GM21390 (cell line): Measurements from ENCODE around the gene MTMR12.
"Not testable (repeated sequence)": the region's sequence is repeated elsewhere in the genome, so short reads cannot be mapped to it uniquely, and the experiment has no call there.

Experiments
- ATAC-seq: cut with Tn5 transposase; IDR thresholded peaks from one replicate; pipeline ENCODE4 v1.9.1; 2021; ENCODE audit not compliant: unreplicated experiment

Gene MTMR12

DNA sequence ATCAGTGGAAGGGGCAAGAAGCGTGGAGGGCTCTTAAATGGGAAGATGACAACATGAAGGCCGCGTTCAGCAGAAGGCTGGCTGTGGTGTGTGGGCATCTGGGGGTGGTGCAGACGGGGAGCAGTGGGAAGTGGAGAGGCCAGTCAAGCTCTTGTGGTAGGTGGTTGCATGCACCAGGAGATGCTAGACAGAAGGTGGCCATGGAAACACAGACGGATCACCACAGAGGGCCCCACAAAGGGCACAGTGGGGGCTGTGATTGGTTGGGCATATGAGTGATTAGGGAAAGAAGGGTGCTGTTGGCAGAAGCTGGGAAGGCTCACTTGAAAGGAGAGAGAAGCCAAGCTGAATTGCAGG, 14.7 kb downstream of the MTMR12 start:
- no peak for ATAC-seq

DNA sequence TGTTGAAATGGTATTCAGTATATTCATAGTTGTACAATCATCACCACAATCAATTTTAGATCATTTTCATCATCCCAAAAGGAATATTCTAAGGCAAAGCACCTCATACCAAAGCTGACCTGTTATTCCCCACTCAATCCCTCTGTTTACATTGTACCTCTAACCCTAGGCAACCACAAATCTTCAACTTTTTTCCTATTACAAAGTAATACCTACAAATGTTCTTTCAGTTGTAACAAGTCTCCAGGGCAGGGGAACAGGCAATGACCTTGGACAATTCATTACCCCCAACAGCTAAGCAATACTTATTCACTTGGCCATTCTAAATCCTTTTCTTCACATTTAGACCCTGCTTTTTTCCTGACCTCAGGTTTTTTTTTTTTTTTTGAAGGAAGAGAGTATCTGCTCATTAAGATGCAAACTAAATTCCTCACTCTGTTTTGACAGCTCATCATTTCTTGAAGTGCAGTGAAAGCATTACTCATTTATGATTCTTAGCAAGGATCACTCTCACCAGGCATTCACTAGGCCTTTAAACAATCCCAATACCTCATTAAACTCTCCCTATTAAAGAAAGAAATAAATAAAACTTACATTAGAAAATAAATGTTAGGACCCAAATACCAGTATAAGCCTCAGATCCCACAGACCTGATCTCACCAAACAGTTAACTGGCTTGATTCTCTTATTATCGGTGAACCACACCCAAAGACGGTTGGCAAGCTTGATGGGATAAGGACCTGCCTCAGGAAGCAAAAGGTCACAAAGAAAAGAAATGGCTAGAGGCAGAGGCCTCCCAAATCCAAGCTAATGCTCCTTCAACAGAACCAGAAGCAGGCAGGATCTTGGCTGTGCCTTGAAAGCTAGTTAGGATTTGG, 15.3 kb downstream of the MTMR12 start:
- ATAC-seq: no peak

DNA sequence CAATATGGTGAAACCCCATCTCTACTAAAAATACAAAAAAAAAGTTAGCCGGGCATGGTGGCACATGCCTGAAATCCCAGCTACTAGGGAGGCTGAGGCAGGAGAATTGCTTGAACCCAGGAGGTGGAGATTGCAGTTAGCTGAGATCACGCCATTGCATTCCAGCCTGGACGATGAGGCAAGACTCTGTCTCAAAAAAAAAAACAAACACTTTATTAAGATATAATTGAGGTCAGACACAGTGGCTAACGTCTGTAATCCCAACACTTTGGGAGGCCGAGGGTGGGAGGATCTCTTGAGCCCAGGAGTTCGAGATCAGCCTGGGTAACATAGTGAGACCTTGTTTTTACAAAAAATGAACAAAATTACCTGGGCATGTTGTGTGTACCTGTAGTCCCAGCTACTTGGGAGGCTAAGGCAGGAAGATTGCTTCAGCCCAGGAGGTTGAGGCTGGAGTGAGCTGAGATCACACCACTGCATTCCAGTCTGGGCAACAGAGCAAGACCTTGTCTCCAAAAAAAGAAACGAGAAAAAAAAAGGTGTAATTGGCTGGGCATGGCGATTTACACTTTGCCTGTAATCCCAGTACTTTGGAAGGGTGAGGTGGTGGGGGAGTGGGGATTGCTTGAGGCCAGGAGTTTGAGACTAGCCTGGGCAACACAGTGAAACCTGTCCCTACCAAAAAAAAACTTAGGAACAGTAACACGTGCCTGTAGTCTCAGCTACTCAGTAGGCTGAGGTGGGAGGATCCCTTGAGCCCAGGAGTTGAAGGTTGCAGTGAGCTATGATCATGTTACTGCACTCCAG, 16.6 kb downstream of the MTMR12 start:
- ATAC-seq: not testable (repeated sequence)

DNA sequence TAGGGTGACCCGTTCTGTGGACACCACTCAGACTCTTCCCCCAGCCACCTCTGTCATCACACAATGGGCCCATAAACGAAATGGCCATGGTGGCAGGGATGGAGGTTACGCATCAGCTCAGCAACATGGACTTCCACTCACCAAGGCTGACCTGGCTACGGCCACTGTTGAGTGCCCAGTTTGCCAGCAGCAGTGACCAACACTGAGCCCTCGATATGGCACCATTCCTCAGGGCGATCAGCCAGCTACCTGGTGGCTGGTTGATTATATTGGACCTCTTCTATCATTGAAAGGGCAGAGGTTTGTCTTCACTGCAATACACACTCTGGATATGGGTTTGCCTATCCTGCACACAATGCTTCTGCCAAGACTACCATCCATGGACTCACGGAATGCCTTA, 21.1 kb downstream of the MTMR12 start:
- no peak for ATAC-seq

DNA sequence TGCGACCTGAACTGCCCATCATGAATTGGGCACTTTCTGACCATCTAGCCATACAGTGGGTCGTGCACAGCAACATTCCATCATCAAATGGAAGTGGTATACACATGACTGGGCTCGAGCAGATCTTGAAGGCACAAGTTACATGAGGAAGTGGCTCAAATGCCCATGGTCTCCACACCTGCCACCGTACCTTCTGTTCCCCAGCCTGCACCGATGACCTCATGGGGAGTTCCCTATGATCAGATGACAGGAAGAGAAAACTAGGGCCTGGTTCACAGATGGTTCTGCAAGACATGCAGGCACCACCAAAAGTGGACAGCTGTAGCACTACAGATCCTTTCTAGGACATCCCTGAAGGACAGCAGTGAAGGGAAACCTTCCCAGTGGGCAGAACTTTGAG, 21.8 kb downstream of the MTMR12 start:
- ATAC-seq: no peak

DNA sequence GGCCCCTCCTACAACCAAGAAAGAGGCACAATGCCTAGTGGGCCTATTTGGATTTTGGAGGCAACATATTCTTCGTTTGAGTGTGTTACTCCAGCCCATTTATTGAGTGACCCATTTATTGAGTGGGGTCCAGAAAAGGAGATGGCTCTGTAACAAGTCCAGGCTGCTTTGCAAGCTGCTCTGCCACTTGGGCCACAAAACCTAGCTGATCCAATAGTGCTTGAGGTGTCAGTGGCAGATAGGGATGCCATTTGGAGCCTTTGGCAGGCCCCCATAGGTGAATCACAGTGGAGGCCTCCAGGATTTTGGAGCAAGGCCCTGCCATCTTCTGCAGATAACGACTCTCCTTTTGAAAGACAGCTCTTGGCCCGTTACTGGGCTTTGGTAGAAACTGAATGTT, 22.2 kb downstream of the MTMR12 start:
- not testable (repeated sequence) for ATAC-seq

DNA sequence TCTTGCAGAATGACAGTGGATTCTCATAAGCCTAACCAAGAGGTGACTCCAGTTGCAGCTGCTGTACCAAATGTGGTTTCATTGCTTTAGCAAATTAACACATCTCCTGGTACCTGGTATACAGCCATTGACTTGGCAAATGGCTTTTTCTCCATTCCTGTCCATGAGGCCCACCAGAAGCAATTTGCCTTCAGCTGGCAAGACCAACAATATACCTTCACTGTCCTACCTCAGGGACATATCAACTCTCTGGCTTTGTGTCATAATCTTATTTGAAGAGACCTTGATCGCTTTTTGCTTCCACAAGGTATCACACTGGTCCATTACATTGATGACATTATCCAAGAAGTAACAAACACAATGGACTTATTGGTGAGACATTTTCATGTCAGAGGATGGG, 22.8 kb downstream of the MTMR12 start:
- ATAC-seq: not testable (repeated sequence)

DNA sequence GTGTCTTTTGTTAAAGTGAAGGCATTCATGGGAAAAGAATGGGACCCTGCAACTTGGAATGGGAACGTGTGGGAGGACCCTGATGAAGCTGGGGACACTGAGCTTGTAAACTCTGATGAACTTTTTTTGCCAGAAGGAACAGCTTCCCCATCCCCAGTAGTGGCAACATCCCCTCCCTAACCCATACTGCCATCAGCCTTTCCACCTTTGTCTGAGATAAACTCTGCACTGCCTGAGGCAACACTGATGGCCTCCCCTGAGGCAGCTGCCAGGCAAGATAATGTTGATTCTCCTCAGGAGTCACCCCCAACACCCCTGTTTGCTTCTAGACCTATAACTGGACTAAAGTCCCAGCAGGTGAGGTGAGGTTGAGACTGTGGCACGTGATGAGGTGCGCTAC, 24.6 kb downstream of the MTMR12 start:
- ATAC-seq: not testable (repeated sequence)

DNA sequence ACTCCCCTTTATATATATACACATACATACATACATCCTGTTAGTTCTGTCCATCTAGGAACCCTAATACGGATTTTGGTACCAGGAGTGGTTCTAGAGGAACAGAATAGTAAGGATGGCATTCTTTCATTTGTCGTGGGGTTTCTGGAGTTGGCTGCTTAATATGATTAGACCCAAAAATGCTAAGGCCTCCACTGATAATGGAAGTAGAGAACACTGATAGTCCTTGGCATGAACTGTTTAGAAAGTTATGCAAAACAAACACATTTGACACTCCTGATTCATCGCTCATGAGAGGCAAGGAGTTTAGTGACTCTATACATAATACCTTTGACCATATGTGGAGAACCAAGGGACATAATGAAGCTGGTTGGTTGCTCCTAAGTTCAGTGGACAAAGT, 25.2 kb downstream of the MTMR12 start:
- not testable (repeated sequence) for ATAC-seq

DNA sequence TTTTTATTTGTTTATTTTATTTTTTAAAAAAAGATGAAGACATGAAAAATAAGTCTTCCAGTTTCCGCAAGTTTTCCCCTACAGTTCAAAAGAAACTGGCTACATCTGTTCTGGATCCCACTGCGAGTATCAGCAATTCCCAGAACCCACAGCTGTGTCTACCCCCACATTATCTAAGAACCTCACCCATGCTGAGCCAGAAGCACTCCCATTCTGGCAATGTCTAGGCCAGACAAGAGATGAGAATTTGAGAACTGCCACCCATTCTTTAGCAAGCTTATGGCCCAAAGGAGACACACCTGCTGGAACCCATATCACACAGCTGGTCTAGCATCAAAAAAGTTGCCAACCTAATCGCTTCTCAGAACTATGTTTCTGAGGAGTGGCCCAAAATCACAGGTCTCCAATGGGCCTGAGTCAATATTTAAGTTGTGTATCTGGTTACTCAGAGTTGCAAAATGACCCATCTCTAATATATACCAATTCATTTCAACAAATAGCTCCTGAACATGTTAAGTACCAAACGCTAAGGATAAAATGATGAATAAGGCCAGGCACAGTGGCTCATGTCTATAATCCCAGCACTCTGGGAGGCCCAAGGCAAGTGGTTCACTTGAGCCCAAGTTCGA, 27.1 kb downstream of the MTMR12 start:
- ATAC-seq: no peak

DNA sequence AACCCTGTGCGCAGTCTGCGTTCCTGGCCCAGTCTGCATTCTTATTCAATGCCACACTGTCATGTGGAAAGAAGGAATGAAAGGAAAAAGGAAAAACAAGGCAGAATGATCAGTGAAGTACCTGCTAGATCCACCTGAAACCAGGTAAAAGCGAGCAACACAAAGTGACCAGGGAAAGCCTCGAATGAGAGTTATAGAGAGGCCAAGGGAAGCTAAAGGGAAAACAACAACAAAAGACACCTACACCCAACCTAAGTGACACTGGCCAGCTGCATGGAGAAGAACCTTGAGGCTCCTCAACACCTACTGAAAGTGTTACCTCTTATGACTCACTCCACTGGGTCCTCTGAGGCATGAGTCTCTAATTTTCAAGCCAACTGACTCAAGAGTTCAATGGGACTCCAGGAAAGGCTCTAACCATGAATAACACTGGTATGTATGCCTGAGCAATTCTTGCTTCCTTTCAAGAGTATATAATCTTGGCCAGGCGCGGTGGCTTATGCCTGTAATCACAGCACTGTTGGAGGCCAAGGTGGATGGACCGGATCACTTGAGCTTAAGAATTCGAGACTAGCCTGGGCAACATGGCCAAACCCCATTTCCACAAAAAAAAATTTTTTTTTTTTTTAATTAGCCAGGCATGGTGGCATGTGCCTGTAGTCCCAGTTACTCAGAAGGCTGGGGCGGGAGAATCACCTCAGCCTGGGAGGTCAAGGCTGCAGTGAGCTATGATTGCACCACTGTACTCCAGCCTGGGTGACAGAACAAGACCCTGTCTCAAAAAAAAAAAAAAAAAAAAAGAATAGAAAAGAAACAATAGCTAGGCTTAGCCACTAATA, 29.0 kb downstream of the MTMR12 start:
- peak; percentile 52 for ATAC-seq

DNA sequence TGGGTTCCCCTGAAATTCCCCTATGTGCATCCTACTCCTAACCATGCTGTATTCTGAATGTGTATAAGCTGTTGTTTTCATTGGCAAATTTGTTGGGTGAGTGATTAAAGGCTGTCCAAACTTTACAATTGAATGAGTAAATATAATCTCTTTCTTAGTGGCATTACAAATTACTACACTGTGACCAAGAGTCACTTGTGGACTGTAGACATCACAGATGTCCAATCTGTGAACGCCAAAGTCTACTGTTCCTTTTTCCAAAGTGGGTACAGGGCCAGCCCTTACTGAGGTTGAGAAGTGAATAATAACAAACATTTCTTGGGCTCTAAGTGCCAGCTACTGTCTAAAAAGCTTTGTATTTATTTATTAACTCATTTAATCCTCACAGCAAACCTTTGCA, 29.7 kb downstream of the MTMR12 start:
- no peak for ATAC-seq

DNA sequence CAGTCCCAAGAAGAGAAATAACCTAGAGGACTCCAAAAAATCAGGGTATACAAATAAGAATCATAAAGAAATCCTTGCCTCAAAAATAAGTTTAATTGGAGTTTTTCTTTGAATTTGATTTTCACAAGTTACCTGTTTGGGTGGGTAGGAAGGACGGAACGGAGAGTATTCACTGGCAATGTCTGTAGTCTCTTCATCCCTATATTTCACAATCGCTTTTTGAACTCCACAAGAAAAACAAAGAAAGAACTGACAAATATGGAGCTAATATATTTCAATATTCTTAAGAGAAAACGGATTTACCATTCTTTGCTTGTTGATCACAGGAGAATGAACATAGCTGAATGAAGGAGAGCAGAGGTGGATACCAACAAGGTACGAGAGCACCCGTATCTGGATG, 30.1 kb downstream of the MTMR12 start:
- no peak for ATAC-seq

DNA sequence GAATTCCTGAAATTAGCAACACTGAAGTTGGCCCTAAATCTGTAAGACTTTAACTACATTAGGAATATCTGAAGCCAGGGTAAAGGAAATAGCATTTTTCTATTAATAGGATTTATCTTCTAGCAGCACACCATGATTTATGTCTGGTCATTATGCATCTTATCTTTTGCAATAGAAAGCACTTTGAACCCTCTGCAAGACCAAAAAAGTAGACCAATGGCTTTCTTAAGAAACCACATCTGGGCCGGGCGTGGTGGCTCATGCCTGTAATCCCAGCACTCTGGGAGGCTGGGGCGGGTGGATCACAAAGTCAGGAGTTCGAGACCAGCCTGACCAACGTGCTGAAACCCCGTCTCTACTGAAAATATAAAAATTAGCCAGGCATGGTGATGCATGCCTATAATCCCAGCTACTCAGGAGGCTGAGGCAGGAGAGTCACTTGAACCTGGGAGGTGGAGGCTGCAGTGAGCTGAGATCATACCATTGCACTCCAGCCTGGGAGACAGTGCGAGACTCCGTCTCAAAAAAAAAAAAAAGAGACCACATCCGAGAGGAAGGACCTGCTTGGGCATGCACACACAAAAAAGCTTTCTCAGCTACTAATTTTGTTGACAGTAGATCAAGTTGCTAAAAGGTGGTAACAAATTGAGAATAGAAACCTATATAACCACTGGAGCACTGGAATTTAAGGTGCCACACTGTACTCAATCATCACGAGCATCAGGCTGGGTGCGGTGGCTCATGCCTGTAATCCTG, 31.2 kb downstream of the MTMR12 start:
- ATAC-seq: not testable (repeated sequence)

DNA sequence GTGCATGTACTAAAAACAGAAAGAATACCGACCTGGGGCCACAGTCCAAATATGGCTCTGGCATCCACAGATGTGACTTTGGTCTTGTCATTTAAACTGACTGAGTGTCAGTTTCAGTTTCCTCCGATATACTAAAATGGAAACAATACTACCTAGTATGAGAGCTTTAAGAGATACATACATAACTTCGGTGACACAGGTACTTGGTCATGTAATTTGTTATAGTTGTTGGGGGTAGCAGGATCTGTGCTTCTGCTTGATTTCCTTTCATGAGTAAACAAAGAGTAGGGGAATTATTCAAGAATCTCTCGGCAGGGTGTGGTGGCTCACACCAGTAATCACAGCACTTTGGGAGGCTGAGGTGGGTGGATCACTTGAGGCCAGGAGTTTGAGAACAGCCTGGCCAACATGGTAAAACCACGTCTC, 32.1 kb downstream of the MTMR12 start:
- peak; percentile 85 for ATAC-seq

DNA sequence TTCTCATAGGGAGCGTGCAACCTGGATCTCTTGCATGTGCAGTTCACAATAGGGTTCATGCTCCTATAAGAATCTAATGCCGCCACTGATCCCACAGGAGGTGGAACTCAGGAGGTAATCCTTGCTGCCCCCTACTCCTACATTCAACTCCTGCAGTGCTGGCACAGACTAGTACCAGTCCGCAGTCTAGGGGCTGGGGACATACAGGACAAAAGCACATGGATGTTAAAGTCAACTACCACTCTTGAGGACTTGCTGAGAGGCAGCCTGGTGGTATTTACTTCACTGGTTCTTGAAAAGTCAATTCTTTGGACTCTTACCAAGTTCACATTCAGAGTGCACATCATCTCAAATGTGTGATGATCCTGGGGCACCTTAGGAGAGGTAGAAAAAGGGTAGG, 33.0 kb downstream of the MTMR12 start:
- no peak for ATAC-seq

DNA sequence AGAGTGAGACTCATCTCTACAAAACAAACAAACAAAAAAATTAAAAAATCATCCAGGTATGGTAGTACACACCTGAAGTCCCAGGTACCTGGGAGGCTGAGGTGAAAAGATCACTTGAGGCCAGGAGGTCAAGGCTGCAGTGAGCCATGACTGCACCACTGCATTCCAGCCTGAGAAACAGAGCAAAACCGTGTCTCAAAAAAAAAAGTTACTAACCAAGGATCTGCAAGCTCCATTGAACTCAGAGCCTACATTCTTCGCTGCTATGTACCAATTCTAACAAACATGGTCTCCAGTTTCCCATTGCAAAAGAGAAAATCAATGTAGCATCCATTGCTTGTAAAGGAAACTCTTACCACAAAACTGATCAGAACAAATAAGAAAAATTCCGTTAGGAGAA, 33.5 kb downstream of the MTMR12 start:
- no peak for ATAC-seq

DNA sequence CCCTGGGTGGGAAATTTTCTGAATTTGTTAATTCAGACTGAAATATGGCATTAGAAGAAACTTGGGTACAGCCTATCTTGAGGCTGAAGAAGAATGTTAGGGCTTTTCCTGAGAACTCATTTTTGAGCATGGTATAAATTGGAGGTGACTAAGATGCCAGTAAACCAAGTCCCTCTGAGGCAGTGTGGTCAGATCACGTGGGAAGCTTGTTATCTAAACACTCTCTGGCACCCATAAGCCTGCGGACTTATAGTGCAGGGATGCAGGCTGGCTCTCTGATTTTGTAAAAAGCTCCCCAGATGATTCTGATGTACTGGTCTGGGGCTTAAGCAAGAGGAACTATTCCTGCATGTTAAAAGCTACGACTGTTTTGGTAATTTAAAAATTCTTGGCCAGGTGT, 34.3 kb downstream of the MTMR12 start:
- ATAC-seq: no peak

DNA sequence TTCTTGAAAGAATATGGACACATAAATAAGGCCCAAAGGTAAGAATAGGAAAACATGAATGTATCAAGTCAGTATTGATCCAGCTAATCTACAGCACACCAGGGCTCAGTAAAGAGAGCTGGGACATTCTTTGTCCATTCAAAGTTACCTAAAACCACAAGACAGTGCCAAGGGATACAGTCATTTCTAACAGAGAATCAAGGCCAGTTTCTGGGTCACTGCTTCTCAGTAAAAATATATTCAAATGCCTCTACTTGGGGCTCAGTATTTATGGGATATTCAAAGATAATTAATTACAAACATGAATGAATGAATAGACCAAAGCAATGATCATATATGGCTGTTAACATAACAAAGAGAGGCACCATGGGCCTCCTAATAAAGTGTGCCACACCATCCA, 34.9 kb downstream of the MTMR12 start:
- ATAC-seq: no peak

DNA sequence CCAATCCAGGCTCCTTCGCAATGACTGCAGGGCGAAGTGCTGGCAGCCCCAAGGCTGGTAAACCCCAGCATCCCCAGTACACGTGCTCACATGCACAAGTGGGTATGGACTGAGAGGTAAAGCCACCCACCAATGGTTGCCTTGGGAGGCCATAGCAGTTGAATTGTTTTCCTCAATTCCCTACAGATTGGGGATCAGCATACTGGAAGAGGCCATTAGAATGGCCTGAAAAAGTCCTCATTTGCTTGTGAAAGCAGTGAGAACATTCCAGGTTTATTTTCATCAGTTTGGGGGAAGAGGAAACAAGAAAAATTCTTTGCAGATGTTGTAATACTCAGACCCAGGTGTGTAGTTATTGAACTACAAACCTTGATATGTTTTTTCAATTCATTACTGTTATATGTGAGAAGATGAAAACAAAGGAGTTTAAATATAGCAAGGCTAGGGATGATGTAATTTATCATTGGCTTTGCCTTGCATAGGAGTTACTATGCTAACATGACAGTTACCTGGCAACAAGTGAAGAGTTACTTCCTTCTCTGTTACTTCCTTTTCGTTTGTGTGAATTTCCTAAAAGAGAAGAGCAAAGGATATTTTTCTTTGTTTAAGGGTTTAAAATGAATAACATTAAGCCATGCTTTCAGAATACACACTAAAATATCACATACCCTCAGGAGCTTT, 36.4 kb downstream of the MTMR12 start:
- peak; percentile 34 for ATAC-seq
